Liver (tissue), 9 donors: ENCODE results near the gene EFNB1. TPM values are rescaled to one million over a fixed set of nuclear protein-coding genes. Genes with fewer than 3 reads are reported as not detected.

Experiments
- DNase-seq: peaks from one replicate; pipeline ENCODE4 v3.0.0-alpha.2; 2017; ENCODE audit warnings: low spot score
- H3K27ac ChIP-seq, 2 donors: one replicate each; pipeline ENCODE4 v1.7.0; 2013; ENCODE audit warnings: inconsistent platforms in 2 of 2, low read length in 2 of 2, control low read depth in 1 of 2, low read depth in 1 of 2, mild to moderate bottlenecking in 1 of 2
- H3K27me3 ChIP-seq, 4 donors: one replicate each; pipeline versions ENCODE4 v1.6.1 to v1.7.0; 2013; ENCODE audit warnings: low read length in 3 of 4, inconsistent platforms in 1 of 4, mild to moderate bottlenecking in 1 of 4, moderate library complexity in 1 of 4; ENCODE audit not compliant: control insufficient read depth in 4 of 4, insufficient read depth in 4 of 4
- H3K36me3 ChIP-seq, 4 donors: one replicate each; pipeline versions ENCODE4 v1.6.1 to v1.7.0; 2013; ENCODE audit warnings: low read length in 3 of 4, mild to moderate bottlenecking in 3 of 4, low read depth in 1 of 4, moderate library complexity in 1 of 4; ENCODE audit not compliant: control insufficient read depth in 4 of 4, insufficient read depth in 3 of 4
- H3K4me1 ChIP-seq, 4 donors: one replicate each; pipeline versions ENCODE4 v1.6.1 to v1.7.0; 2013; ENCODE audit warnings: low read length in 3 of 4, mild to moderate bottlenecking in 3 of 4, moderate library complexity in 1 of 4; ENCODE audit not compliant: control insufficient read depth in 4 of 4, insufficient read depth in 4 of 4
- H3K4me3 ChIP-seq, 3 donors: one replicate each; pipeline versions ENCODE4 v1.6.1 to v1.7.0; 2013; ENCODE audit warnings: low read length in 3 of 3, control low read depth in 1 of 3, low read depth in 1 of 3, mild to moderate bottlenecking in 1 of 3
- H3K9ac ChIP-seq, 2 donors: one replicate each; pipeline ENCODE4 v1.7.0; 2013; ENCODE audit warnings: low read length in 2 of 2, mild to moderate bottlenecking in 2 of 2, moderate library complexity in 2 of 2, control low read depth in 1 of 2, low read depth in 1 of 2
- H3K9me3 ChIP-seq, 4 donors: one replicate each; pipeline versions ENCODE4 v1.6.1 to v1.7.0; 2013; ENCODE audit warnings: low read length in 3 of 4; ENCODE audit not compliant: control insufficient read depth in 4 of 4
- ATF3 ChIP-seq: IDR thresholded peaks from 2 replicates; pipeline ENCODE4 v1.6.1; 2016; ENCODE audit warnings: antibody characterized with exemption
- CTCF ChIP-seq: fragments of 150-350 bp; IDR thresholded peaks from 2 replicates; pipeline ENCODE4 v1.5.1; 2017; ENCODE audit warnings: improper control_type of control experiment, low read depth, low read length; ENCODE audit not compliant: missing input control
- EGR1 ChIP-seq, 2 donors: IDR thresholded peaks; 2 replicates each; pipeline ENCODE4 v1.6.1; 2016 to 2018; ENCODE audit warnings: antibody characterized with exemption in 2 of 2, low read depth in 2 of 2
- FOXA1 ChIP-seq: IDR thresholded peaks from 2 replicates; pipeline ENCODE4 v1.6.1; 2016; ENCODE audit warnings: antibody characterized with exemption
- FOXA2 ChIP-seq: IDR thresholded peaks from 2 replicates; pipeline ENCODE4 v1.6.1; 2016; ENCODE audit warnings: antibody characterized with exemption
- GABPA ChIP-seq, 2 donors: IDR thresholded peaks in 1 of 2; conservative IDR thresholded peaks in 1 of 2; 2 replicates each; pipeline ENCODE4 v1.6.1; 2016; ENCODE audit warnings: antibody characterized with exemption in 2 of 2, mild to moderate bottlenecking in 1 of 2, moderate library complexity in 1 of 2
- HNF4A ChIP-seq, 2 donors: conservative IDR thresholded peaks; 2 replicates each; pipeline ENCODE4 v1.6.1; 2016; ENCODE audit warnings: antibody characterized with exemption in 2 of 2, mild to moderate bottlenecking in 2 of 2
- HNF4G ChIP-seq: IDR thresholded peaks from 2 replicates; pipeline ENCODE4 v1.6.1; 2016; ENCODE audit warnings: antibody characterized with exemption
- JUND ChIP-seq, 2 donors: IDR thresholded peaks; 2 replicates each; pipeline ENCODE4 v1.6.1; 2016; ENCODE audit warnings: antibody characterized with exemption in 2 of 2
- MAX ChIP-seq: IDR thresholded peaks from 2 replicates; pipeline ENCODE4 v1.6.1; 2016; ENCODE audit warnings: antibody characterized with exemption
- NR2F2 ChIP-seq: IDR thresholded peaks from 2 replicates; pipeline ENCODE4 v1.6.1; 2016; ENCODE audit warnings: antibody characterized with exemption
- RAD21 ChIP-seq, 2 donors: IDR thresholded peaks; 2 replicates each; pipeline ENCODE4 v1.6.1; 2016; ENCODE audit warnings: antibody characterized with exemption in 2 of 2, mild to moderate bottlenecking in 2 of 2
- REST ChIP-seq: IDR thresholded peaks from 2 replicates; pipeline ENCODE4 v1.6.1; 2016; ENCODE audit warnings: antibody characterized with exemption, mild to moderate bottlenecking
- SP1 ChIP-seq: IDR thresholded peaks from 2 replicates; pipeline ENCODE4 v1.6.1; 2018; ENCODE audit warnings: antibody characterized with exemption, mild to moderate bottlenecking
- TAF1 ChIP-seq: conservative IDR thresholded peaks from 2 replicates; pipeline ENCODE4 v1.6.1; 2016; ENCODE audit warnings: antibody characterized with exemption, mild to moderate bottlenecking
- YY1 ChIP-seq: IDR thresholded peaks from 2 replicates; pipeline ENCODE4 v1.6.1; 2016; ENCODE audit warnings: antibody characterized with exemption, mild to moderate bottlenecking
- ZBTB33 ChIP-seq: IDR thresholded peaks from 2 replicates; pipeline ENCODE4 v1.6.1; 2016; ENCODE audit warnings: antibody characterized with exemption
- WGBS: extraction: QIAGEN DNeasy Blood & Tissue Kit; methylation state at CpG from one replicate; pipeline ENCODE4 v1.1.7; 2013; 5-methylcytosine and 5-hydroxymethylcytosine counted together
- polyA plus RNA-seq, 2 donors: library from polyadenylated mRNA; stranded (reverse) in 1 of 2; unstranded in 1 of 2; fragments of 200-250 nt in 1 of 2; fragments of >200 nt in 1 of 2; fragmentation: Nextera tagmentation in 1 of 2; extraction: Ambion mirVana in 1 of 2; gene quantifications; one replicate each; pipeline versions ENCODE4 v1.2.1 to v1.2.3, GENCODE V29; 2013 to 2015
- total RNA-seq, 2 donors: library from RNA; depleted of rRNA; stranded (reverse); fragments of >200 nt; gene quantifications; one replicate each; pipeline ENCODE4 v1.2.3, GENCODE V29; 2014
- donor health status: healthy.
- donor health status: healthy.
- donor health status: healthy.
- donor health status: healthy.
- donor health status: healthy.

EFNB1 gene
- total and polyA plus RNA-seq, 4 donors, result 3.6 to 8.9 (median 8.1) TPM

- Histone ChIP-seq H3K9ac (no peak overlapping the region), H3K9me3 (no peaks in the 10 kb centered on the region), H3K27ac (no peak overlapping the region), H3K27me3 (no peaks in the 10 kb centered on the region), H3K36me3 (no peaks in the 10 kb centered on the region), H3K4me3 (no peak overlapping the region), H3K4me1 (peaks cover 4 to 12% (median 8%) of the 10 kb centered on the region in 4 donors)
- no peak for DNase-seq
- 82% methylated on average over 2 of the region's 2 CpGs for WGBS
- TF ChIP-seq FOXA2 (no peak), MAX (no peak), TAF1 (no peak), ZBTB33 (no peak), ATF3 (no peak), HNF4G (no peak), JUND (IDR thresholded peaks at IDR 0.05) (no peak)
Observed at GRCh38 chrX:68865300-68865699, 36.5 kb downstream of the EFNB1 start.

GRCh38 chrX:68865926-68866325 lies 37.1 kb downstream of the EFNB1 start:
- Histone ChIP-seq H3K27ac (no peak overlapping the region), H3K4me1 (peaks cover 4 to 12% (median 8%) of the 10 kb centered on the region in 4 donors)
- no peak for TF ChIP-seq HNF4G
- no peak for TF ChIP-seq REST
- no peak for TF ChIP-seq HNF4A (conservative IDR thresholded peaks at IDR 0.05)
- TF ChIP-seq FOXA1, result no peak
- no peak for TF ChIP-seq GABPA (IDR thresholded peaks at IDR 0.05 in 1 of 2, conservative IDR thresholded peaks at IDR 0.05 in 1 of 2)
- no peak for TF ChIP-seq TAF1
- TF ChIP-seq CTCF, result no peak
- TF ChIP-seq EGR1 (IDR thresholded peaks at IDR 0.05; ENCODE audit: low read depth in 2 of 2), result no peak
- TF ChIP-seq ZBTB33, result no peak
- TF ChIP-seq SP1, result no peak
- TF ChIP-seq NR2F2, result no peak
- no peak for TF ChIP-seq RAD21 (IDR thresholded peaks at IDR 0.05)
- TF ChIP-seq YY1, result no peak

More at GRCh38 chrX:68865926-68866325, 37.1 kb downstream of the EFNB1 start:
- H3K9me3 ChIP-seq, result no peaks in the 10 kb centered on the region
- H3K9ac ChIP-seq, result no peak overlapping the region
- 87% methylated on average over 2 of the region's 2 CpGs for WGBS
- H3K27me3 ChIP-seq, result no peaks in the 10 kb centered on the region
- H3K36me3 ChIP-seq, result no peaks in the 10 kb centered on the region
- H3K4me3 ChIP-seq, result no peak overlapping the region
- no peak for DNase-seq
